PC-3 (cell line): ENCODE results near the gene NAV2. TPM values are rescaled to one million over a fixed set of nuclear protein-coding genes. Genes with fewer than 3 reads are reported as not detected.

ENCODE experiments used
- ATAC-seq: fragments of 200-7000 bp; cut with Tn5 transposase; 2 replicates; pipeline ENCODE4 v1.9.1; 2020; ENCODE audit warnings: mild to moderate bottlenecking, moderate library complexity
- BruUV-seq: library from RNA; stranded (reverse); fragments of 400-500 nt; replicated peaks from 2 replicates; lab custom pipeline; 2021; lab: Mats Ljungman, UMichigan
- CTCF ChIA-PET: fragments of 300-600 bp; sonication (Branson Sonifier 250); formaldehyde crosslinking; loops from one replicate; lab custom pipeline; 2022; ENCODE audit warnings: antibody characterized with exemption; lab: Charles Lee
- POLR2A ChIA-PET: fragments of 300-600 bp; sonication (Branson Sonifier 250); formaldehyde crosslinking; loops from one replicate; lab custom pipeline; 2022; ENCODE audit warnings: antibody characterized with exemption; ENCODE audit not compliant: unreplicated experiment; lab: Charles Lee
- DNase-seq: peaks from one replicate; pipeline ENCODE4 v3.0.0-alpha.2; 2015
- H2AFZ ChIP-seq: fragments of 300-600 bp; sonication (generic); 2 replicates; pipeline ENCODE4 v1.6.0; 2016; ENCODE audit warnings: antibody characterized with exemption, low read length
- H3F3A ChIP-seq: fragments of 300-600 bp; sonication (generic); one replicate; pipeline ENCODE4 v1.6.0; 2017; ENCODE audit warnings: antibody characterized with exemption, low read length, control low read depth, mild to moderate bottlenecking; ENCODE audit not compliant: unreplicated experiment
- H3K27ac ChIP-seq: fragments of 300-600 bp; sonication (generic); 2 replicates; pipeline ENCODE4 v1.5.1; 2016; ENCODE audit warnings: mild to moderate bottlenecking, low read length
- H3K27me3 ChIP-seq: fragments of 300-600 bp; sonication (generic); 2 replicates; pipeline ENCODE4 v1.6.1; 2016; ENCODE audit warnings: low read length, mixed read lengths
- H3K36me3 ChIP-seq: fragments of 300-600 bp; sonication (generic); 2 replicates; pipeline ENCODE4 v1.6.1; 2016; ENCODE audit warnings: low read depth, mixed run types, low read length, mixed read lengths
- H3K4me1 ChIP-seq: fragments of 300-600 bp; sonication (generic); 2 replicates; pipeline ENCODE4 v1.5.1; 2016; ENCODE audit warnings: low read length; ENCODE audit not compliant: insufficient read depth
- H3K4me2 ChIP-seq: fragments of 300-600 bp; sonication (generic); 2 replicates; pipeline ENCODE4 v1.6.0; 2016; ENCODE audit warnings: low read length
- H3K4me3 ChIP-seq: fragments of 300-600 bp; sonication (generic); 2 replicates; pipeline ENCODE4 v1.5.1; 2016; ENCODE audit warnings: mild to moderate bottlenecking, low read length, mixed read lengths
- H3K79me2 ChIP-seq: fragments of 300-600 bp; sonication (generic); 2 replicates; pipeline ENCODE4 v1.6.1; 2017; ENCODE audit warnings: low read length, mixed read lengths
- H3K9ac ChIP-seq: fragments of 300-600 bp; sonication (generic); 2 replicates; pipeline ENCODE4 v1.6.0; 2016; ENCODE audit warnings: mild to moderate bottlenecking, low read length
- H3K9me2 ChIP-seq: fragments of 300-600 bp; sonication (generic); replicated peaks from 2 replicates; pipeline ENCODE4 v1.6.1; 2016; ENCODE audit warnings: mixed run types, low read length, mixed read lengths
- H3K9me3 ChIP-seq: fragments of 300-600 bp; sonication (generic); 2 replicates; pipeline ENCODE4 v1.6.1; 2016; ENCODE audit warnings: low read length, mixed read lengths
- H4K20me1 ChIP-seq: fragments of 300-600 bp; sonication (generic); 2 replicates; pipeline ENCODE4 v1.6.1; 2016; ENCODE audit warnings: low read length, mixed read lengths
- CTCF ChIP-seq: fragments of 300-600 bp; sonication (generic); conservative IDR thresholded peaks from 2 replicates; pipeline ENCODE4 v1.5.1; 2017; ENCODE audit warnings: antibody characterized with exemption, low read depth, mild to moderate bottlenecking, low read length
- EZH2 ChIP-seq: fragments of 300-600 bp; sonication (generic); IDR thresholded peaks from one replicate; pipeline ENCODE4 v1.6.1; 2017; ENCODE audit warnings: antibody characterized with exemption, mild to moderate bottlenecking, low read length; ENCODE audit not compliant: unreplicated experiment
- EZH2phosphoT487 ChIP-seq: fragments of 300-600 bp; sonication (generic); IDR thresholded peaks from 2 replicates; pipeline ENCODE4 v1.6.1; 2018; ENCODE audit warnings: mild to moderate bottlenecking, antibody characterized with exemption, low read length, borderline replicate concordance
- intact Hi-C: fragments of 100-400 bp; cut with micrococcal nuclease; formaldehyde crosslinking; loops from 2 replicates; pipeline ENCODE4 v1.9.0; 2023
- microRNA-seq: library from miRNA; unstranded; fragments of <30 nt; microRNA quantifications from one replicate; pipeline ENCODE4 v1.1.0, GENCODE V29; 2020; ENCODE audit not compliant: unreplicated experiment
- total RNA-seq: library from RNA; depleted of rRNA; stranded (reverse); fragments of >200 nt; gene quantifications from 2 replicates; pipeline ENCODE4 v1.2.3, GENCODE V29; 2014

NAV2 gene
- total RNA-seq, 1 experiment from 2014 or later, result 10.4 TPM

GRCh38 chr11:20162824-20163782 lies 450.5 kb downstream of the NAV2 start:
- intact Hi-C loops, result no loop called here
- no peak overlapping the region for H3K4me3 ChIP-seq
- H3F3A ChIP-seq, result no peaks in the 10 kb centered on the region
- H4K20me1 ChIP-seq, result no peaks in the 10 kb centered on the region
- H3K9ac ChIP-seq, result no peak overlapping the region
- DNase-seq, result no peak
- no peak overlapping the region for H2AFZ ChIP-seq
- H3K36me3 ChIP-seq, result no peaks in the 10 kb centered on the region
- H3K27me3 ChIP-seq, result peaks cover 72% of the 10 kb centered on the region
- no peak for ATAC-seq
- ChIA-PET POLR2A (no interaction called here), CTCF (no interaction called here)
- no peak overlapping the region for H3K27ac ChIP-seq
- H3K9me3 ChIP-seq, result no peaks in the 10 kb centered on the region
- no peaks in the 10 kb centered on the region for H3K4me1 ChIP-seq
- H3K79me2 ChIP-seq, result no peaks in the 10 kb centered on the region
- no TSS peak for BruUV-seq
- H3K4me2 ChIP-seq, result no peak overlapping the region
- no peak for TF ChIP-seq EZH2phosphoT487
- TF ChIP-seq EZH2, result no peak
- no peaks in the 10 kb centered on the region for H3K9me2 ChIP-seq

- no peaks in the 10 kb centered on the region for H3K4me1 ChIP-seq
- intact Hi-C loops, result no loop called here
- H3K27ac ChIP-seq, result no peak overlapping the region
- H2AFZ ChIP-seq, result no peak overlapping the region
- DNase-seq (no peak), ATAC-seq (no peak)
- no peaks in the 10 kb centered on the region for H4K20me1 ChIP-seq
- no peak overlapping the region for H3K4me2 ChIP-seq
- BruUV-seq, result no TSS peak
- H3K9me2 ChIP-seq, result no peaks in the 10 kb centered on the region
- H3F3A ChIP-seq, result no peaks in the 10 kb centered on the region
- H3K27me3 ChIP-seq, result peaks cover 64% of the 10 kb centered on the region
- H3K9ac ChIP-seq, result no peak overlapping the region
- ChIA-PET CTCF (no interaction called here), POLR2A (interaction anchor here (0.6 kb wide), 1 partner anchor 26 kb away, joined by 6 read pairs; no protein-coding TSS in a partner anchor)
- TF ChIP-seq CTCF, result no peak
- TF ChIP-seq EZH2, result no peak
- TF ChIP-seq EZH2phosphoT487, result no peak
- H3K4me3 ChIP-seq, result no peak overlapping the region
- H3K9me3 ChIP-seq, result no peaks in the 10 kb centered on the region
- no peaks in the 10 kb centered on the region for H3K79me2 ChIP-seq
- H3K36me3 ChIP-seq, result no peaks in the 10 kb centered on the region
Observed at GRCh38 chr11:20163783-20164481, 451.3 kb downstream of the NAV2 start.

Small RNAs within 50 kb of the gene (microRNA-seq; reads per million reads assigned to microRNA genes)
- gene MIR4694, result not detected
